Endothelial cell of umbilical vein (primary cell): Measurements from ENCODE around the gene CCR9. TPM values are rescaled to one million over a fixed set of nuclear protein-coding genes. Genes with fewer than 3 reads are reported as not detected.

Experiments used
- BruUV-seq: library from RNA; stranded (reverse); fragments of 400-500 nt; replicated peaks from 2 replicates; lab custom pipeline; 2021; lab: Mats Ljungman, UMichigan
- CTCF ChIA-PET: fragments of 300-600, 350-600 bp; sonication (Branson Sonifier 250); formaldehyde crosslinking; loops from one replicate; lab custom pipeline; 2021; ENCODE audit warnings: antibody characterized with exemption, inconsistent platforms; lab: Charles Lee
- POLR2A ChIA-PET: fragments of 300-600, 350-600 bp; sonication (Branson Sonifier 250); formaldehyde crosslinking; loops from one replicate; lab custom pipeline; 2021; ENCODE audit warnings: antibody characterized with exemption, inconsistent platforms; lab: Charles Lee
- DNase-seq: peaks from one replicate; pipeline ENCODE4 v3.0.0-alpha.2; 2011; ENCODE audit warnings: low read depth, low spot score
- FAIRE-seq: peaks from 2 replicates; lab custom pipeline; 2011; peaks lifted over from hg19 to GRCh38; lab: Jason Lieb, UNC
- H2AFZ ChIP-seq: 2 replicates; pipeline ENCODE4 v1.6.0; 2012; ENCODE audit warnings: low read depth, low read length, control low read depth, inconsistent platforms
- H3K27ac ChIP-seq: 2 replicates; pipeline ENCODE4 v1.5.1; 2011; ENCODE audit warnings: low read depth, mild to moderate bottlenecking, control low read depth, low read length, moderate library complexity; ENCODE audit not compliant: insufficient read depth
- H3K27me3 ChIP-seq, 2 experiments: 2 replicates each; pipeline versions ENCODE4 v1.6.0 to v1.6.1; 2011; ENCODE audit warnings: low read length in 2 of 2, mixed read lengths in 1 of 2; ENCODE audit not compliant: control insufficient read depth in 2 of 2, insufficient read depth in 2 of 2
- H3K36me3 ChIP-seq, 2 experiments: 2 replicates in 1 of 2; 3 replicates in 1 of 2; pipeline ENCODE4 v1.5.1; 2011; ENCODE audit warnings: low read length in 2 of 2, mild to moderate bottlenecking in 1 of 2, moderate library complexity in 1 of 2; ENCODE audit not compliant: control insufficient read depth in 2 of 2, insufficient read depth in 2 of 2; ENCODE audit errors: extremely low read depth in 1 of 2
- H3K4me1 ChIP-seq: 3 replicates; pipeline ENCODE4 v1.5.1; 2011; ENCODE audit warnings: mild to moderate bottlenecking, low read length; ENCODE audit not compliant: control insufficient read depth, insufficient read depth; ENCODE audit errors: extremely low read depth
- H3K4me2 ChIP-seq: 2 replicates; pipeline ENCODE4 v1.6.1; 2011; ENCODE audit warnings: low read length, control low read depth, mixed read lengths; ENCODE audit not compliant: insufficient read depth
- H3K4me3 ChIP-seq, 3 experiments: fragments of 200-600 bp in 1 of 3; sonication (generic), shearing (Covaris generic) in 1 of 3; replicated peaks in 1 of 3; 2 replicates each; pipeline ENCODE4 v1.5.1; 2011 to 2016; ENCODE audit warnings: control low read depth in 3 of 3, low read length in 3 of 3, mild to moderate bottlenecking in 2 of 3, inconsistent platforms in 1 of 3, low read depth in 1 of 3, moderate library complexity in 1 of 3; ENCODE audit not compliant: insufficient read depth in 1 of 3
- H3K79me2 ChIP-seq: 2 replicates; pipeline ENCODE4 v1.6.0; 2012; ENCODE audit warnings: low read length, inconsistent platforms; ENCODE audit not compliant: control insufficient read depth, insufficient read depth
- H3K9ac ChIP-seq: replicated peaks from 2 replicates; pipeline ENCODE3; 2011; ENCODE audit warnings: low read length, control low read depth; ENCODE audit not compliant: insufficient read depth; ENCODE audit errors: extremely low read depth
- H3K9me1 ChIP-seq: replicated peaks from 3 replicates; pipeline ENCODE4 v1.6.0; 2011; ENCODE audit warnings: mild to moderate bottlenecking, low read length; ENCODE audit not compliant: control insufficient read depth, insufficient read depth; ENCODE audit errors: extremely low read depth
- H3K9me3 ChIP-seq: replicated peaks from 2 replicates; pipeline ENCODE4 v1.5.1; 2012; ENCODE audit warnings: low read length, inconsistent platforms; ENCODE audit not compliant: control insufficient read depth, insufficient read depth
- H4K20me1 ChIP-seq: replicated peaks from 2 replicates; pipeline ENCODE3; 2011; ENCODE audit warnings: mild to moderate bottlenecking, low read length; ENCODE audit not compliant: control insufficient read depth, insufficient read depth; ENCODE audit errors: extremely low read depth
- EZH2 ChIP-seq: IDR thresholded peaks from 2 replicates; pipeline ENCODE4 v1.6.1; 2012; ENCODE audit warnings: borderline replicate concordance, low read depth, mild to moderate bottlenecking, moderate library complexity, low read length, inconsistent platforms; ENCODE audit not compliant: severe bottlenecking
- FOS ChIP-seq: IDR thresholded peaks from 2 replicates; pipeline ENCODE4 v1.6.1; 2011; ENCODE audit warnings: mild to moderate bottlenecking, low read length, moderate library complexity, borderline replicate concordance; ENCODE audit not compliant: insufficient read depth
- GATA2 ChIP-seq: IDR thresholded peaks from 2 replicates; pipeline ENCODE4 v1.7.0; 2011; ENCODE audit warnings: low read depth, mild to moderate bottlenecking, moderate library complexity, mixed read lengths, low read length; ENCODE audit not compliant: insufficient read length, insufficient read depth
- JUN ChIP-seq: IDR thresholded peaks from 2 replicates; pipeline ENCODE4 v1.6.1; 2011; ENCODE audit warnings: borderline replicate concordance, low read depth; ENCODE audit not compliant: insufficient read length, insufficient read depth
- MYC ChIP-seq: IDR thresholded peaks from one replicate; pipeline ENCODE4 v1.6.1; 2011; ENCODE audit warnings: mild to moderate bottlenecking, low read depth, low read length
- POLR2A ChIP-seq: IDR thresholded peaks from 2 replicates; pipeline ENCODE4 v1.6.1; 2012; ENCODE audit warnings: low read depth, mild to moderate bottlenecking, control low read depth, low read length
- dilution Hi-C: fragments of 300-500 bp; cut with MboI; formaldehyde crosslinking; loops from one replicate; pipeline ENCODE4 v1.15.0; 2019; ENCODE audit warnings: low sequenced_read_pairs; ENCODE audit not compliant: extremely low pct_ligation_motif_present
- intact Hi-C: fragments of 100-400 bp; cut with micrococcal nuclease; formaldehyde crosslinking; loops from one replicate; pipeline ENCODE4 v1.10.0; 2022
- polyA plus RNA-seq, 4 experiments: library from polyadenylated mRNA; depleted of rRNA in 3 of 4; stranded (reverse) in 3 of 4; unstranded in 1 of 4; fragments of >200 nt; gene quantifications; 2 replicates each; pipeline versions ENCODE4 v1.2.1 to v1.2.3, GENCODE V29; 2011 to 2012; ENCODE audit warnings: missing spikeins in 1 of 4
- total RNA-seq: library from RNA; stranded (reverse); gene quantifications from 2 replicates; pipeline ENCODE4 v1.2.3, GENCODE V29; 2021
- TF ChIP-seq, protein P1 (sequence below), 2 donors: IDR thresholded peaks; 1 replicate in 1 of 2; 2 replicates in 1 of 2; pipeline ENCODE4 v1.5.1; 2011; ENCODE audit warnings: low read length in 2 of 2, mild to moderate bottlenecking in 2 of 2, moderate library complexity in 2 of 2, control low read depth in 1 of 2, inconsistent platforms in 1 of 2, low read depth in 1 of 2; ENCODE audit not compliant: insufficient read depth in 1 of 2; ENCODE audit errors: extremely low read depth in 1 of 2
- TF ChIP-seq, protein P2 (sequence below): IDR thresholded peaks from 2 replicates; pipeline ENCODE4 v1.6.1; 2011; ENCODE audit not compliant: insufficient read depth, insufficient read length

The CCR9 gene
- total and polyA plus RNA-seq, 2 donors (not counting 3 experiments of a cell fraction or from before 2014, with no cell fraction given) = not detected

GRCh38 chr3:45943207-45943846 is 57.0 kb downstream of the CCR9 start, which contains the start of gene CXCR6:
Gene CXCR6, plus strand, starts transcription at chr3:45943464. Its CDS starts 3,018 bp downstream, at chr3:45946482.
- DNase-seq (no peak), FAIRE-seq (no peak)
- ChIA-PET CTCF (interaction anchor here (0.5 to 3.0 kb wide), 4 partner anchors 14 to 1763 kb away, joined by 3 to 17 read pairs (median 3); no protein-coding TSS in a partner anchor), POLR2A (no interaction called here)
- Histone ChIP-seq H3K36me3 (peaks cover 5 to 16% of the 10 kb centered on the region in 2 experiments), H4K20me1 (no peaks in the 10 kb centered on the region), H3K4me2 (no peak within 1 kb of the TSS), H3K27ac (no peak within 1 kb of the TSS), H3K4me3 (no peak within 1 kb of the TSS), H3K9me1 (no peaks in the 10 kb centered on the region), H3K4me1 (no peaks in the 10 kb centered on the region), H3K79me2 (no peaks in the 10 kb centered on the region), H3K27me3 (no peaks in the 10 kb centered on the region), H2AFZ (no peak within 1 kb of the TSS), H3K9me3 (no peaks in the 10 kb centered on the region), H3K9ac (no peak within 1 kb of the TSS)
- no TSS peak for BruUV-seq
- TF ChIP-seq EZH2 (no peak), MYC (no peak), FOS (no peak), JUN (no peak), GATA2 (no peak), POLR2A (no peak)
- TF ChIP-seq, protein P1, sequence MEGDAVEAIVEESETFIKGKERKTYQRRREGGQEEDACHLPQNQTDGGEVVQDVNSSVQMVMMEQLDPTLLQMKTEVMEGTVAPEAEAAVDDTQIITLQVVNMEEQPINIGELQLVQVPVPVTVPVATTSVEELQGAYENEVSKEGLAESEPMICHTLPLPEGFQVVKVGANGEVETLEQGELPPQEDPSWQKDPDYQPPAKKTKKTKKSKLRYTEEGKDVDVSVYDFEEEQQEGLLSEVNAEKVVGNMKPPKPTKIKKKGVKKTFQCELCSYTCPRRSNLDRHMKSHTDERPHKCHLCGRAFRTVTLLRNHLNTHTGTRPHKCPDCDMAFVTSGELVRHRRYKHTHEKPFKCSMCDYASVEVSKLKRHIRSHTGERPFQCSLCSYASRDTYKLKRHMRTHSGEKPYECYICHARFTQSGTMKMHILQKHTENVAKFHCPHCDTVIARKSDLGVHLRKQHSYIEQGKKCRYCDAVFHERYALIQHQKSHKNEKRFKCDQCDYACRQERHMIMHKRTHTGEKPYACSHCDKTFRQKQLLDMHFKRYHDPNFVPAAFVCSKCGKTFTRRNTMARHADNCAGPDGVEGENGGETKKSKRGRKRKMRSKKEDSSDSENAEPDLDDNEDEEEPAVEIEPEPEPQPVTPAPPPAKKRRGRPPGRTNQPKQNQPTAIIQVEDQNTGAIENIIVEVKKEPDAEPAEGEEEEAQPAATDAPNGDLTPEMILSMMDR (IDR thresholded peaks at IDR 0.05; ENCODE audit: extremely low read depth in 1 of 2, insufficient read depth in 1 of 2, low read depth in 1 of 2, low read length in 2 of 2) = no peak
- TF ChIP-seq, protein P2, sequence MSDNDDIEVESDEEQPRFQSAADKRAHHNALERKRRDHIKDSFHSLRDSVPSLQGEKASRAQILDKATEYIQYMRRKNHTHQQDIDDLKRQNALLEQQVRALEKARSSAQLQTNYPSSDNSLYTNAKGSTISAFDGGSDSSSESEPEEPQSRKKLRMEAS = no peak
- intact Hi-C loops (no loop called here), dilution Hi-C loops (no loop called here)
